Fibroblast of skin of scalp (primary cell): ENCODE results near the gene RAB8B.

Experiments
- DNase-seq: peaks from one replicate; pipeline ENCODE4 v3.0.0-alpha.2; 2013

RAB8B gene

GRCh38 chr15:63238796-63239195, 49.4 kb downstream of the RAB8B start:
- DNase-seq, result peak; percentile 86

- DNase-seq, result no peak
Measured at GRCh38 chr15:63240109-63240508, 50.7 kb downstream of the RAB8B start.

- DNase-seq, result no peak
Measured at GRCh38 chr15:63241316-63241715, 51.9 kb downstream of the RAB8B start.

GRCh38 chr15:63243101-63243500, 53.7 kb downstream of the RAB8B start:
- DNase-seq, result no peak

GRCh38 chr15:63243776-63244175, 54.4 kb downstream of the RAB8B start:
- DNase-seq, result no peak

GRCh38 chr15:63244399-63244798, 55.0 kb downstream of the RAB8B start:
- DNase-seq, result peak; percentile 76

- no peak for DNase-seq
Measured at GRCh38 chr15:63244976-63245645, 55.7 kb downstream of the RAB8B start.

GRCh38 chr15:63246691-63247469, 57.5 kb downstream of the RAB8B start:
- DNase-seq, result peak; percentile 85

GRCh38 chr15:63250312-63250965, 61.0 kb downstream of the RAB8B start:
- DNase-seq, result peak; percentile 99

GRCh38 chr15:63251701-63252100, 62.3 kb downstream of the RAB8B start:
- DNase-seq, result no peak

- no peak for DNase-seq
Measured at GRCh38 chr15:63252292-63252691, 62.9 kb downstream of the RAB8B start.

GRCh38 chr15:63254991-63255390, 65.6 kb downstream of the RAB8B start:
- DNase-seq, result no peak

- DNase-seq, result no peak
Measured at GRCh38 chr15:63255489-63255990, 66.1 kb downstream of the RAB8B start.

- peak; percentile 88 for DNase-seq
Measured at GRCh38 chr15:63256433-63257274, 67.2 kb downstream of the RAB8B start.

GRCh38 chr15:63258658-63259057, 69.3 kb downstream of the RAB8B start:
- no peak for DNase-seq

- DNase-seq, result no peak
Measured at GRCh38 chr15:63260791-63261190, 71.4 kb downstream of the RAB8B start.

- no peak for DNase-seq
Measured at GRCh38 chr15:63261311-63261710, 71.9 kb downstream of the RAB8B start.

- no peak for DNase-seq
Measured at GRCh38 chr15:63263519-63263918, 74.1 kb downstream of the RAB8B start.

- DNase-seq, result no peak
Measured at GRCh38 chr15:63264688-63265293, 75.4 kb downstream of the RAB8B start.

GRCh38 chr15:63274427-63274826, 85.0 kb downstream of the RAB8B start:
- peak; percentile 45 for DNase-seq

- DNase-seq, result no peak
Measured at GRCh38 chr15:63276342-63277037, 87.1 kb downstream of the RAB8B start.
